Testis (tissue), 3 donors: Measurements from ENCODE around the gene CDH23. TPM values are rescaled to one million over a fixed set of nuclear protein-coding genes. Genes with fewer than 3 reads are reported as not detected.

ENCODE experiments used
- DNase-seq: peaks from one replicate; pipeline ENCODE4 v3.0.0-alpha.2; 2019
- H3K27ac ChIP-seq, 2 donors: fragments of 200-600 bp; sonication (generic); one replicate each; pipeline ENCODE4 v1.5.1; 2019
- H3K27me3 ChIP-seq: fragments of 200-600 bp; sonication (generic); one replicate; pipeline ENCODE4 v1.5.1; 2019
- H3K36me3 ChIP-seq: fragments of 200-600 bp; sonication (generic); one replicate; pipeline ENCODE4 v1.5.1; 2017; ENCODE audit warnings: low read depth; ENCODE audit errors: missing control alignments
- H3K4me1 ChIP-seq: fragments of 200-600 bp; sonication (generic); one replicate; pipeline ENCODE4 v1.5.1; 2019
- H3K4me3 ChIP-seq, 2 donors: fragments of 200-600 bp; sonication (generic); one replicate each; pipeline ENCODE4 v1.5.1; 2017 to 2019
- H3K9me3 ChIP-seq: fragments of 200-600 bp; sonication (generic); one replicate; pipeline ENCODE4 v1.5.1; 2017
- POLR2A ChIP-seq: fragments of 450-650 bp; IDR thresholded peaks from one replicate; pipeline ENCODE4 v1.6.1; 2017; ENCODE audit warnings: antibody characterized with exemption, mild to moderate bottlenecking, moderate library complexity
- WGBS, 2 donors: methylation state at CpG; one replicate each; pipeline ENCODE4 v1.1.5; 2018; 5-methylcytosine and 5-hydroxymethylcytosine counted together
- intact Hi-C: fragments of 100-400 bp; cut with DNase I; formaldehyde crosslinking; loops from one replicate; pipeline ENCODE4 v1.15.1; 2023; ENCODE audit warnings: low total_unique reads
- polyA plus RNA-seq: library from polyadenylated mRNA; stranded (reverse); fragments of 350-450 nt; fragmentation: Illumina TruSeq; extraction: RNeasy Lipid Tissue Mini Kit (QIAGEN cat#74804); gene quantifications from one replicate; pipeline ENCODE4 v1.2.3, GENCODE V29; 2014; ENCODE audit warnings: low read depth, low replicate concordance; ENCODE audit not compliant: insufficient read depth
- total RNA-seq, 2 donors: library from RNA; depleted of rRNA; stranded (reverse); fragments of >200 nt; gene quantifications; one replicate each; pipeline ENCODE4 v1.2.3, GENCODE V29; 2016
- TF ChIP-seq, protein P1 (sequence below), 3 experiments: fragments of 450-650 bp in 2 of 3; fragments of 200-600 bp in 1 of 3; sonication (generic) in 1 of 3; IDR thresholded peaks; one replicate each; pipeline ENCODE4 v1.5.1; 2016 to 2019; ENCODE audit warnings: antibody characterized with exemption in 3 of 3, mild to moderate bottlenecking in 2 of 3, moderate library complexity in 1 of 3

The CDH23 gene
- total and polyA plus RNA-seq, 3 donors from 2014 or later = 29.8 to 125 (median 81.7) TPM

DNA sequence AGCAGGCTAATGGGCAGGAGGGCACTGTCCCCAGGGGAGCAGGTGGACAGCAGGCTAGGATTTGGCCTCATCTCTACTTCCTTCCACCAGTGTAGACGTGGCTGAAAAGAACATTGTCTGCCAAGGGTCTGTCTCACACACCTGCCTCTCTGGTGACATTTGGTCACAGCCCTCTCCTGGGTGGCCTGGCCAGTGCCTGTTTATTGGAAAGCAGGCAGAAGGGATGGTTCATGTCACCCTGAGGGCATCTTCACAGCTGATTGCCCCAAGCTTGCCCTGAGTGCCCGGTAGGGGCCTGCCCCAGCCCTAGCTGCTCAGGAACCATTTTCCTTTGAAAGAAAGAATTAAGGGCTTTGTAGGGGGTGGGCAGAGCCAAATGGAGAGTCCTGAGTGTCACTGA lies 184.2 kb downstream of the CDH23 start:
- no peak overlapping the region for H3K4me3 ChIP-seq
- no peaks in the 10 kb centered on the region for H3K9me3 ChIP-seq
- H3K36me3 ChIP-seq = no peaks in the 10 kb centered on the region
- 83% methylated on average over 2 of the region's 2 CpGs; no CpG with 5 or more reads in 1 of the 2 donors for WGBS, 2 donors
- DNase-seq = no peak
- no peaks in the 10 kb centered on the region for H3K4me1 ChIP-seq
- no peak for TF ChIP-seq POLR2A
- TF ChIP-seq, protein P1, sequence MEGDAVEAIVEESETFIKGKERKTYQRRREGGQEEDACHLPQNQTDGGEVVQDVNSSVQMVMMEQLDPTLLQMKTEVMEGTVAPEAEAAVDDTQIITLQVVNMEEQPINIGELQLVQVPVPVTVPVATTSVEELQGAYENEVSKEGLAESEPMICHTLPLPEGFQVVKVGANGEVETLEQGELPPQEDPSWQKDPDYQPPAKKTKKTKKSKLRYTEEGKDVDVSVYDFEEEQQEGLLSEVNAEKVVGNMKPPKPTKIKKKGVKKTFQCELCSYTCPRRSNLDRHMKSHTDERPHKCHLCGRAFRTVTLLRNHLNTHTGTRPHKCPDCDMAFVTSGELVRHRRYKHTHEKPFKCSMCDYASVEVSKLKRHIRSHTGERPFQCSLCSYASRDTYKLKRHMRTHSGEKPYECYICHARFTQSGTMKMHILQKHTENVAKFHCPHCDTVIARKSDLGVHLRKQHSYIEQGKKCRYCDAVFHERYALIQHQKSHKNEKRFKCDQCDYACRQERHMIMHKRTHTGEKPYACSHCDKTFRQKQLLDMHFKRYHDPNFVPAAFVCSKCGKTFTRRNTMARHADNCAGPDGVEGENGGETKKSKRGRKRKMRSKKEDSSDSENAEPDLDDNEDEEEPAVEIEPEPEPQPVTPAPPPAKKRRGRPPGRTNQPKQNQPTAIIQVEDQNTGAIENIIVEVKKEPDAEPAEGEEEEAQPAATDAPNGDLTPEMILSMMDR (IDR thresholded peaks at IDR 0.05) = no peak
- H3K27me3 ChIP-seq = no peaks in the 10 kb centered on the region
- intact Hi-C loops = no loop called here
- H3K27ac ChIP-seq = no peak overlapping the region

DNA sequence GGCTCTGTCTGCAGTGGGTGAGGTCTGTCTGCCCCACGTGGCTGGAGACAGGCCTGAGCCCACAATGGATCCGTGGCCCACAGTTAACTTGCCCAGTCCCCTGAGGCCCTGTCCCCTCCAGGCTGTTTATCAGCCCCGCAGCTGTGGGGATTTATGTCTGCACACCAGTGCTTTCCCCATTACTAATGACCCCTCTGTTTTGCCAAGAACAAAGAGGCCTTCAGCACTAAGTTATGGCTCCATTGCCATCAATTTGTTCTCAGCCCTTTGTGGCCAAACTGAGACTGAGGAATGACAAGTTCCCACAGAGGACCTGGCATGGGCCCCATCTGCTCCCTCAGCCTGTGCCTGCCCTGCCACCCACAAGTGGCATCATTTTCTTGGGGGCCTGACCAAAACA lies 184.7 kb downstream of the CDH23 start:
- Histone ChIP-seq H3K4me3 (no peak overlapping the region), H3K4me1 (no peaks in the 10 kb centered on the region), H3K27me3 (no peaks in the 10 kb centered on the region), H3K36me3 (no peaks in the 10 kb centered on the region), H3K9me3 (no peaks in the 10 kb centered on the region), H3K27ac (no peak overlapping the region)
- DNase-seq = no peak
- 53 to 59% methylated on average over 3 of the region's 3 CpGs for WGBS, 2 donors
- intact Hi-C loops = no loop called here
- TF ChIP-seq, protein P1 (IDR thresholded peaks at IDR 0.05) = no peak
- TF ChIP-seq POLR2A = no peak

DNA sequence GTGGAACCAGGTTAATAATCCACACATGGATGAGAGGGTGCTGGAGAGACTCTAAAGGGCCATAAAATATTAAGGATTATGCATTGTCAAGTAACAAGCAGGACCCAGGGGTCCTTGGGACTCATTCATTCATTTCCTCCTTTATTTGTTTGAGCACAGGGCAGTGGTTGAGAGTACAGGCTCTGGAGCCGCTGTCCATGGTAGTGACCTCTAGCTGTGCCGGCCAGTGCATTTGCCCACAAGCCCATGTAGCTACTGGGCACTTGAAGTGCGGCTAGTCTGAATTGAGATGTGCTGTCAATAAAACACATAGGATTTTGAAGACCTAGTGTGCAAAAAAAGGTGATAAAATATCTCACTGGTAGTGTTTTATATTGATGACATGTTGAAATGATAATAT lies 185.3 kb downstream of the CDH23 start:
- no peaks in the 10 kb centered on the region for H3K4me1 ChIP-seq
- no peak overlapping the region for H3K4me3 ChIP-seq
- WGBS, 2 donors = 74 to 75% methylated on average over 3 of the region's 3 CpGs
- H3K36me3 ChIP-seq = no peaks in the 10 kb centered on the region
- intact Hi-C loops = no loop called here
- H3K27me3 ChIP-seq = no peaks in the 10 kb centered on the region
- H3K9me3 ChIP-seq = no peaks in the 10 kb centered on the region
- no peak overlapping the region for H3K27ac ChIP-seq
- no peak for DNase-seq
- no peak for TF ChIP-seq POLR2A
- TF ChIP-seq, protein P1 (IDR thresholded peaks at IDR 0.05) = no peak

DNA sequence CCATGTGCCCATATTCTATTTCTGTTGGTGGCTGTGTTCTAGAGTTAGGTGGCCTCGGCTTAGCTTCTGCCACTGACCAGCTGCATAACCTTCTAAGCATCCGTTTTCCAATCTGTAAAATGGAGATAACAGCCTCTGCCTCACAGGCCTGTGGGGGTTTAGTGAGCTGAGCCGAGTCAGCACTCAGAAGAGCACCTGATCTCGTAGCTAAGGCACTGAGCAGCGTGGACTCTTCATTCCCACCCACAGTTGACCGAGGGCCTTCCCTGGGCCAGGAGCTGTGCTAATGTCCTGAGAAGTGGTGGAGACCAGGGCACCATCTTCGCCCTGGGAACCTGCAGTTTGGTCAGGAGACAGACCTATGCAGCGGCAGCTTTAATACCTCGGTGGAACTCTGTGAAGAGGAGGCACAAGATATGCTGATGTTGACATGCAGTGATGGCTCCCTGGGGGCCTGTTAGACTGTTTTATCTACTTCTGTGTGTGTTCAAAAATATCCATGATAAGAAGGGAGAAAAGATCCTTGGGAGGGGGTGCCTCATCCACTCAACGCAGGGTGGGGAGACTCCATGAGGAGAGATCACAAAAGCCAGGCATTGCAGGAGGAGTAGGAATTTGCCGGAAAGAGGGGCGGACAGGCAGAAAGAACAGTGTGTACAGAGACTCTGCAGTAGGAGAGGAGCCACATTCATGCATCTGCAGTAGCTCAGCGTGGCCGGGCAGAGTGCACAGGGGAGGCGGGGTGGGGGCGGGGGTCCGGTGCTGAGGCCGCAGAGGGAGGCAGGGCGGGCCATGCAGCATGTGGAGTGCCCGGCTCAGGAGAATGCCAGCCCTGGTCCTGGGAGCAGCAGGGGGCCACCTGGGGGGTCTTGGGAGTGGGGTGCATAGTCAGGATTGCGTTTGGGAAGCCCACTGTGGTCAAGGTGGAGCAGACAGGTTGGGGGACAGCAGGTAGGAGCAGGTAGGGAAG lies 186.1 kb downstream of the CDH23 start:
- WGBS, 2 donors = 64 to 70% methylated on average over 18 to 21 of the region's 21 CpGs
- DNase-seq = no peak
- H3K36me3 ChIP-seq = no peaks in the 10 kb centered on the region
- H3K4me1 ChIP-seq = no peaks in the 10 kb centered on the region
- no peak overlapping the region for H3K27ac ChIP-seq
- intact Hi-C loops = no loop called here
- TF ChIP-seq, protein P1 (IDR thresholded peaks at IDR 0.05) = no peak
- no peak for TF ChIP-seq POLR2A
- no peaks in the 10 kb centered on the region for H3K27me3 ChIP-seq
- H3K9me3 ChIP-seq = no peaks in the 10 kb centered on the region
- H3K4me3 ChIP-seq = no peak overlapping the region
